GM12872 (cell line): ENCODE measurements around the gene NHS.

Source experiments
- TF ChIP-seq, protein P1 (sequence below): IDR thresholded peaks from 3 replicates; pipeline ENCODE4 v1.5.1; 2011; ENCODE audit warnings: low read depth, mild to moderate bottlenecking, low read length, moderate library complexity; ENCODE audit not compliant: insufficient read depth

NHS gene

GRCh38 chrX:17587366-17587765 is 212.4 kb downstream of the NHS start:
- TF ChIP-seq, protein P1, sequence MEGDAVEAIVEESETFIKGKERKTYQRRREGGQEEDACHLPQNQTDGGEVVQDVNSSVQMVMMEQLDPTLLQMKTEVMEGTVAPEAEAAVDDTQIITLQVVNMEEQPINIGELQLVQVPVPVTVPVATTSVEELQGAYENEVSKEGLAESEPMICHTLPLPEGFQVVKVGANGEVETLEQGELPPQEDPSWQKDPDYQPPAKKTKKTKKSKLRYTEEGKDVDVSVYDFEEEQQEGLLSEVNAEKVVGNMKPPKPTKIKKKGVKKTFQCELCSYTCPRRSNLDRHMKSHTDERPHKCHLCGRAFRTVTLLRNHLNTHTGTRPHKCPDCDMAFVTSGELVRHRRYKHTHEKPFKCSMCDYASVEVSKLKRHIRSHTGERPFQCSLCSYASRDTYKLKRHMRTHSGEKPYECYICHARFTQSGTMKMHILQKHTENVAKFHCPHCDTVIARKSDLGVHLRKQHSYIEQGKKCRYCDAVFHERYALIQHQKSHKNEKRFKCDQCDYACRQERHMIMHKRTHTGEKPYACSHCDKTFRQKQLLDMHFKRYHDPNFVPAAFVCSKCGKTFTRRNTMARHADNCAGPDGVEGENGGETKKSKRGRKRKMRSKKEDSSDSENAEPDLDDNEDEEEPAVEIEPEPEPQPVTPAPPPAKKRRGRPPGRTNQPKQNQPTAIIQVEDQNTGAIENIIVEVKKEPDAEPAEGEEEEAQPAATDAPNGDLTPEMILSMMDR = no peak

- TF ChIP-seq, protein P1 = no peak
Measured at GRCh38 chrX:17588303-17588702, 213.3 kb downstream of the NHS start.

- TF ChIP-seq, protein P1 = peak; percentile 70
Measured at GRCh38 chrX:17590892-17591740, 216.1 kb downstream of the NHS start.

GRCh38 chrX:17591741-17592110 is 216.7 kb downstream of the NHS start:
- TF ChIP-seq, protein P1 = no peak

- TF ChIP-seq, protein P1 = no peak
Measured at GRCh38 chrX:17592117-17592516, 217.1 kb downstream of the NHS start.

GRCh38 chrX:17594693-17595092 is 219.7 kb downstream of the NHS start:
- TF ChIP-seq, protein P1 = no peak

DNA sequence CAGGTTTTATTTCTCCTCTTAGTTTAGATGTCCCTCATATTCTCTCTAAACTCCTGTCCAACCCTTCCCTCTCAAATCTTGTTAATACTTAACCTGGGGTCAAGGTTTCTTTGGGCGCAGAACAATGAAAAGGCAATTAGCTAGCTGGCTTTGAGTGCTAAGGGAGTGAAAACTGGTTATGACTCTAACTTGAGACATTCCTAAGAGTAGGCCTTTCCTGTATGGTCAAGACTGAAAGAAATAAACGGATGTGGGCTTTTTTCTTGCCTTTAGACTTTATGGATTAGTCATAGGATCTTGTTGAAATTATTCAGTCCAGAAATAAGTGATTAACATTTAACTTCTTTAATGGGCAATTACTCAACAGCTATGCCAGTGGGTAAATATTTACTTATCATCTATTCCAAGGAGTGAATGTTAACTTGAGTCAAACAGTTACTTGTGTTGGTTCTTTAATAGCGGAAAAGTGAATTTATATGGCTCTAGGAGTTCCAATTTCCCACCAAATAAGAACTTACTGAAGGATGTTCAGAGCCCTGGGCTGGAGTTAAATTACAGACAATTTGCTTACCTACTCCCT is 220.5 kb downstream of the NHS start:
- TF ChIP-seq, protein P1 = no peak
